SW 1271 (cell line): ENCODE results near the gene VIPR2.

Experiments
- DNase-seq, 2 experiments: peaks; one replicate each; lab custom pipeline; 2025; lab: John Stamatoyannopoulos, UW

The VIPR2 gene

GRCh38 chr7:159039716-159040115, 105.0 kb downstream of the VIPR2 start:
- no peak for DNase-seq

DNA sequence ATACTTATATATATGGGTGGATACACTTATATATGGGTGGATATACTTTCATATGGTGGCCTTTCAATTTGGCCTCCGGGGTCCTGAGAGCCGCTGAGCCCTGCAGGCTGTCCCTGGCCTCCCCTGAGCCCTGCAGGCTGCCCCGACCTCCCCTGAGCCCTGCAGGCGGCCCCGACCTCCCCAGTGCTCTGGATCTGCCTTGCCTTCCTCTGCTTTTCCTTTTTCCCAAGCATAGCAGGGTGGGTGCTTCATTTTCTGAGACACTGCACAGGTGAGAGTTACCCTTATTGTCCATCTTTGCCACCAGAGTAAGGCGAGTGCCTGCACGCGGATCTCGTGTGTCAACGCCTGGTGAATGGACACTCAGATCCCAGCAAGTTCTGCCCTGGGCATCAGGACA, 106.6 kb downstream of the VIPR2 start:
- DNase-seq = no peak

- DNase-seq = no peak
Observed at GRCh38 chr7:159036916-159037605, 107.6 kb downstream of the VIPR2 start.

DNA sequence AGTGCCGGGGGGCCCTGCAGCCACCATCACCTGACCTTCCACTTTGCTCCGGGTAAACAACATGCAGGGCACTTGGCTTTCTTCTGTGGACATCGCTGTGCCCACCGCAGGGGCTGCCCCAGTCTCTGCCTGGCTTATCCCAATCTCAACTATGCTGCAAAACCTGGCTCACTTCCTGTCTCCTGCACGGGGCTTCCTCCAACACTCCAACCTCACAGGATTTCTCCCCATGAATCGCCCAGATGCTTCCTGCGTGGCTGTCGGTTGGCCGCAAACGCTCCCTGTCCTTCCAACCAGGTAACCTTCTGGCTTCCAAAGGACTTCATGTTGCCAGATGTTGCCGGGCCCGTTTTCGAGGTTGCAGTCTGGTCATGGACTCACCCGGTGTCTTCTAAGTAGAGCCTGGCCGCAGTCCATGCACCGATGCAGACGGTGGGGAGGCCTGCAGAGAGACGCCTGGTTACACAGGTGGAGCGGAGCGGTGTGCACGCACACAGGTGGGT, 109.0 kb downstream of the VIPR2 start:
- no peak for DNase-seq

DNA sequence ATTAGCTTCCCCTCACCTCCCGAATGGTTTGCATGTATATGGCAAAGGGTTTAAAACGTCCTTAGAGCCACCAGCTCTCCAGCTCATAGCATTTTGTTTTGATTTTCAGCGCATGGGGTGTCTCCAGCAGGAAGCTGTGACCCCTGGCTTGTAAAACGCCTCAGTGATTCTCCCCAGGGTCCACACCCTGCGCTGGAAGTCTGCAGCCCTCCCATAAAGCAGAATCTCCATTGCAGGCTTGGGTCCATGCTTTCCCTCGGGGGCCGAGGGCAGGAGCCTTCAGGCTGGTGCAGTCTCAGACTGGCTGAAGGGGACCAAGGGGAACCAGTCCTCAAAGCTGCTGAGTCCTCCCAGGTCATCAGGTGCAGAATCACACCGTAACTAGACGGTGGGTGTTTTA, 109.7 kb downstream of the VIPR2 start:
- no peak for DNase-seq

DNA sequence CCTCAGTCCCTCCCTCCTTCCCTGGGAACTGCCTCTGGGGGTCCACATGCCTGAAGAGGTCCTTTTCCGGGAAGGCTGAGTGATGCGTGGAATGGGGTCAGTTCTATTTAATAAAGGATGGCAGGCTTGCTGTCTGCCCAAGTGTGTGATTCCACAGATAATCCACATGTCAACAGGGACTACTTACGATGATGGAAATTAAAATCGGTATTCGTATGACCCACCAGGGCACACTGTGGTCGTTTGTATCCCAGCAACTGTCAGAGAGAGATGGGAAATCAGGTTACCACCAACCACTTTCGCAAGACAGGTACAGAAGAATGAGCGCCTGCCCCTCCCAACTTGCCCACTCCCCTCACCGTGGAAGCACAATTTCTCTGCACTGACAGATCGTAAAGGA, 110.3 kb downstream of the VIPR2 start:
- DNase-seq = no peak

DNA sequence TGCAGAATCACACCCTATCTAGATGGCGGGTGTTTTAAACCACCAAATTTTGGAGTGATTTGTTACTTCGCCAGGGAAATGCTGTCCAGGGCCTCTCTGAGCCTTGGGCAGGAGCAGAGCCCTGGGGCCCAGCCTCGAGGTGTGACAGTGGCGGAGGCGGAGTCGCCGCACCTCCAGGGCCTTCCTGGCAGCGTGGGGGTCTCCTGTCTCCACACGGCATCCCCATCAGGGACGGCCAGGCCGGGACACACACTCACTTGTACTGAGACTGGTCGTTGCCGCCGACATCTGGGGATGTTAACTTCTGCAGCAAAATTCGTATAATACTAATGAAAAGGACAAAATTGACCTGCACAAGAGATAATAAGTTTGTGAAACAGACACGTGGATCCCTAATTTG, 110.7 kb downstream of the VIPR2 start:
- DNase-seq = no peak

- no peak for DNase-seq
Observed at GRCh38 chr7:159033473-159033825, 111.2 kb downstream of the VIPR2 start.

DNA sequence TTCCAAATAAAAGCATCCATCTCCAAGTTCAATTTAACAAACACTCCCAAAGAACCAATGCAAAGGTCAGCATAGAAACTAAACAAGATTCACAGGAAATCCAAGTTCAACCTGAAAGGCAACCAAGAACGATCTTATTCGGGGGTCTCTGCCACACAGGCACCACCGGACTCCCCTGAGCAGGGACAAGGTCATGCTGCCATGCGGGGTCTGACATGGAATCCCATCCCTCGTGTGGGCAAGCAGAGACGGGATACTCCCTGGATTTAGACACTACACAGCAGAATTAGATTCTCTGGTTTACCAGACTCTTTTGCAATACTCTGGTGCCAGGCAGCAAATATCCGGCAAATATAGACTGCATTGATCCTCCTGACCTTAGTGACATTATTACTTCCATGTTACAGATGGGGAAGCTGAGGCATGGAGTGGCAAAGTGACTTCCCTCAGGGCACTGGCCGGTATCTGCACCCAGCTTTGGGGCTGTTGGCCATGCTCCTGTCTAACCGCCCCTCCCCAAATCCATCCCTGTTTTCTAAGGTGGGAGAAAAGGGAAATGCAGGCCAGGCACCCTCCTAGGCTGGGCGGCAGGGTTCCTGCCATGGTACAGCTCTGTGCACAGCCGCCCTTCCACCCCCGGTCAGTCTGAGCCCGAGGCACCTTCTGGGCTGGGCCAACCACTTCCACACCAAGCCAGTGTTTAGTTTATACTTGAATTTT, 111.8 kb downstream of the VIPR2 start:
- DNase-seq = no peak

DNA sequence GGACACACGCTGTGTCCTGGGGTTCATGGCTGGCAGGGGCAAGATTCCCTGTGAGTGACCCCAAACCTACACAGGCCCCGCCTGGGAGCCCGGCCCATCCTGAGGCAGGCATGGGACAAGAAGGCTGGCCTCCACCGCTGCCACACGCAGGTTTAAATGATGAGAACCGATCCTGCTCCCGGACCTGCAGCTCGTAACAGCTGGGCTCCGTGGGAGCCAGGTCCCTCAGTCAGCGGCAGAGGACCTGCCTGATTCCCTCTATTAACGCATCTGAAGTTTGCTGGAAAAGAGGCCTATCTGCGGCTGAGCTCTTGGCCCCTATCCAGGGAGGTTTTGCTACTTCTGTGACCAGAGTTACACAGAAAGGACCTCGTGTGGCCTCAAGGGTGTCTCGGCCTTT, 112.3 kb downstream of the VIPR2 start:
- DNase-seq = no peak

DNA sequence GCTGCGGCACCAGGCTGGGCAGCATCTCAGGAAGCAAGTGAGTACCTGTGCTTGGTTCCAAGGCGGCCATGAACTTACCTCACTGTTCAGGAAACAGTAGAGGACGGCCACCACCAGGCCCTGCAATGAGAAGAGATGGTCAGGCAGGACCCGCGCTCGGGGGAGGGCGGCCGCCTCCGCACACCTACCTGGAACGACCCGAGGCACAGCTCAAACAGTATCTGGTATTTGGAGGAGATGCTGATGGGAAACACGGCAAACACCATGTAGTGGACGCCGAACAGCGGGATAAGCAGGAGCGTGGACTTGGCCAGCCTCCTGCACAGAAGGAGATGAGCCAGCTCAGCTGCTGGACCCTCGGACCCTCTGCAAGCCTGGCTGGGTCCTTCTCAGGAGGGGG, 112.9 kb downstream of the VIPR2 start:
- DNase-seq = no peak

- no peak for DNase-seq
Observed at GRCh38 chr7:159031135-159031701, 113.4 kb downstream of the VIPR2 start.

DNA sequence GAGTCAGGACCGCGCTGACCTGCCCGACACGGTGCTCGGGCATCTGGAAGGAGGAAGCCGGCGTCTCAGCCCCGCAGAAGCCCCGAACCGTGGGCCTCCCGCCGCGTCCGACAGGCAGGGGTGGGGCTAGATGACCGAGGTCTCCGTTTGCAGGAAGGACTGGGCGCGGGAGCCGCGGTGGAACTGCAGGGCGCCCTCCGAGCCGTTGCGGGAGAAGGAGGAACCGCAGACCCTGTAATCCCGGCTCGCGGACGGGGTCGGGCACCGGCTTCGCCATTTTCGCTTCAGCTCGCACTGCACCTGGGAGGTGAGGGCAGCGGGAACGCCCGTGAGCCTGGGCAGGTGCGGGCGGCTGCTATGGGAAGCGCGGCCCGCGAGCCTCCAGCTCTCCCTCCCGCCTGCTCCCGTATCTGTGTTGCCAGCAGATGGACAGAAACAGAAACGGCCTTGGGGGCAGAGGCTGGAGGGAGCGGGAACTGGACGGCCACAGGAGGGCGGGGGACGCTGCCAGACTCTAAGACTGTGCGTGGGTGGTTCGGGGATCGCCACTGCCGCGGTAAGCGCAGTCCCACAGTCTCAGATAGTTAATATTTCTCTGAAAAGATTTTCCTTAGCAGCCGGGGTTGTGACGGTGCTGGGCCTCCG, 114.1 kb downstream of the VIPR2 start:
- no peak for DNase-seq

GRCh38 chr7:159028508-159029401, 115.9 kb downstream of the VIPR2 start:
- no peak for DNase-seq

DNA sequence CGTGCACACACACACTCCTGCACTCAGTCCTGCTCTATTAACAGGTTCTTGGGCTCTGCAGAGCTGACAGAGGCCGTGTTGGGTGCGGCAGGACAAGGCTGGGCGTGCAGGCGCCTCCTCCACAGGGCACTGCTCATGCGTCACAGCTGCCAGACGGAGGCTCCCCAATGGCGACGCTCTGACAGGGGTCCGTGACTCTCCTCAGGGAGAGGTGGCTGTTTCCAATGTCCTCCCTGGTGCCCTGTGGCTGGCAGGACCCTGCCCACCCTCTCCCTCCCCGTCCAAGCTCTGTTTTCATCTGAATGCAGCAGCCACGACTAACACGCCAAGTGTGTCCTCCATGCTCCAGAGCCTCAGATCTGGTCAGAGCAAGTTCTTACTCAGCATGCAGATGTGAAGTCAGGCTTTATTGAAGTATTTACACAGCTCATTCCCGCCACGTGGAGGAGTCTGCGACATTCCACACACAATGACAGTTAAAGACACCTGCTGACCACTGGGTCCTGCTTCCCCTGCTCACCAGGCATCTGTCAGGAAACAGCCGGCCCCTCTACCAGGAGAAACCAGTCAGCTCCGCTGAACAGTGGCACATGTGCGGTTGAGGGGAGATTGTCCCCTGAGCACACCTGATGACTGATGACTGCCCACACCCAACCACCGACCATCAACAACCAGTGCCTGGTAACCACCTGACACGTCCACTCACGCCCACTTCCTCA, 116.7 kb downstream of the VIPR2 start:
- DNase-seq = no peak

GRCh38 chr7:159027056-159027788, 117.4 kb downstream of the VIPR2 start:
- no peak for DNase-seq

GRCh38 chr7:159026271-159027055, 118.2 kb downstream of the VIPR2 start:
- DNase-seq = no peak

DNA sequence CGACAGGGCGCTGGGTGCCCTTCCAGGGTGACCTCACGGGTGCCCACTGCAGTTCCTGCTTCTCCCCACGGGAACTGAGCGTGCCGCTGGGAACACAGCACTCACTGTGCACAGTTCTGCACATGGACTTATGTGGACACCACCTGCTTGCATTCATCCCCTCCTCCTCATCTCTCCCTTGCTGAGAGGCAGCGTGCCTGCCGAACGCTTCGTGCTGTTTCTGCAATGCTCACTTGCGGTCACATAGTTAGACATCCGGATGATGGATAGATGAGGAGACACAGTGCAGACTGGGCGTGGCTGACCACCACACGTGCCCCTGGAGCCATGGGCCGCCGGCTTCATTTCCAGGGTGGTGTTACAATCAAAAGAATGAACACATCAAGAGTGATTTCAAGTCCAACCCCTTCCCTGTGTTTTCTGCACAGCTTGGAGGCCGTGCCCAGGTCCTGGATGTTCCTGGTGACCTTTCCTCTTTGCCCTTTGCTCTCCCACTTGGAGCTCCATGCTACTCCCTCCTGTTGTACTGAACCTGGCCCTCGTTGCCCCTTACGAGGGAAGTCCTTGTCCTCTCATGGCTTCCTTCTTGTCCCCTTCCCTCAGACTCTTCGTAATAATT, 119.4 kb downstream of the VIPR2 start:
- no peak for DNase-seq

- DNase-seq = no peak
Observed at GRCh38 chr7:159024280-159024951, 120.3 kb downstream of the VIPR2 start.
